Panc1 (cell line): ENCODE results near the gene CCNL2. TPM values are rescaled to one million over a fixed set of nuclear protein-coding genes. Genes with fewer than 3 reads are reported as not detected.

Source experiments
- ATAC-seq: fragments of 200-7000 bp; cut with Tn5 transposase; 2 replicates; pipeline ENCODE4 v1.9.1; 2020; ENCODE audit warnings: mild to moderate bottlenecking, moderate library complexity
- BruUV-seq: library from RNA; stranded (reverse); fragments of 400-500 nt; replicated peaks from 2 replicates; lab custom pipeline; 2021; lab: Mats Ljungman, UMichigan
- CTCF ChIA-PET: fragments of 300-600 bp; sonication (Branson Sonifier 250); formaldehyde crosslinking; loops from one replicate; lab custom pipeline; 2022; ENCODE audit warnings: antibody characterized with exemption; lab: Charles Lee
- POLR2A ChIA-PET: fragments of 300-600 bp; sonication (Branson Sonifier 250); formaldehyde crosslinking; loops from one replicate; lab custom pipeline; 2022; ENCODE audit warnings: antibody characterized with exemption; lab: Charles Lee
- DNase-seq: peaks from one replicate; pipeline ENCODE4 v3.0.0-alpha.2; 2010; ENCODE audit warnings: low read depth, low spot score
- H3K27ac ChIP-seq: 2 replicates; pipeline ENCODE4 v1.5.1; 2011; ENCODE audit warnings: mild to moderate bottlenecking, low read length, inconsistent platforms
- H3K27me3 ChIP-seq: fragments of 200-500 bp; sonication (Bioruptor generic); 2 replicates; pipeline ENCODE4 v1.6.0; 2014; ENCODE audit warnings: low read length, inconsistent platforms; ENCODE audit not compliant: control insufficient read depth, insufficient read depth
- H3K36me3 ChIP-seq: fragments of 200-500 bp; sonication (Bioruptor generic); 2 replicates; pipeline ENCODE4 v1.5.1; 2014; ENCODE audit warnings: inconsistent platforms, mild to moderate bottlenecking, low read length, moderate library complexity; ENCODE audit not compliant: control insufficient read depth, insufficient read depth
- H3K4me1 ChIP-seq: 2 replicates; pipeline ENCODE4 v1.5.1; 2011; ENCODE audit warnings: inconsistent platforms, mild to moderate bottlenecking, low read length, moderate library complexity; ENCODE audit not compliant: control insufficient read depth, insufficient read depth
- H3K4me3 ChIP-seq, 2 experiments: 2 replicates each; pipeline ENCODE4 v1.5.1; 2011 to 2012; ENCODE audit warnings: low read depth in 2 of 2, low read length in 2 of 2, mild to moderate bottlenecking in 2 of 2, inconsistent platforms in 1 of 2, moderate library complexity in 1 of 2
- H3K9me3 ChIP-seq: fragments of 200-500 bp; sonication (Bioruptor generic); 2 replicates; pipeline ENCODE4 v1.5.1; 2014; ENCODE audit warnings: low read depth, mild to moderate bottlenecking, inconsistent platforms, low read length, moderate library complexity; ENCODE audit not compliant: control insufficient read depth, insufficient read depth
- POLR2AphosphoS5 ChIP-seq: IDR thresholded peaks from 2 replicates; pipeline ENCODE4 v1.6.1; 2012; ENCODE audit warnings: mild to moderate bottlenecking, low read depth, low read length, moderate library complexity
- SIN3A ChIP-seq: IDR thresholded peaks from 2 replicates; pipeline ENCODE4 v1.6.1; 2012; ENCODE audit warnings: low read depth, mild to moderate bottlenecking, low read length, moderate library complexity, borderline replicate concordance; ENCODE audit not compliant: insufficient read depth
- TCF7L2 ChIP-seq: IDR thresholded peaks from 2 replicates; pipeline ENCODE4 v1.6.1; 2011; ENCODE audit warnings: mild to moderate bottlenecking, low read depth, low read length, inconsistent platforms
- in situ Hi-C: cut with HindIII; loops from 2 replicates; pipeline ENCODE4 v1.10.0; 2016; ENCODE audit warnings: low sequenced_read_pairs, low pct_unique_long_range_greater_than_20kb
- intact Hi-C: fragments of 100-400 bp; cut with micrococcal nuclease; formaldehyde crosslinking; loops from one replicate; pipeline ENCODE4 v1.10.0; 2022; ENCODE audit not compliant: unreplicated experiment
- total RNA-seq: library from RNA; stranded (reverse); gene quantifications from one replicate; pipeline ENCODE4 v1.2.1, GENCODE V29; 2021; ENCODE audit not compliant: unreplicated experiment
- TF ChIP-seq, protein P1 (sequence below): fragments of 450-650 bp; IDR thresholded peaks from 2 replicates; pipeline ENCODE4 v1.5.1; 2017; ENCODE audit warnings: mild to moderate bottlenecking
- TF ChIP-seq, protein P2 (sequence below), 2 experiments: IDR thresholded peaks; 2 replicates each; pipeline ENCODE4 v1.6.1; 2011 to 2012; ENCODE audit warnings: low read depth in 2 of 2, control low read depth in 1 of 2, low read length in 1 of 2, mild to moderate bottlenecking in 1 of 2, moderate library complexity in 1 of 2; ENCODE audit not compliant: insufficient read depth in 1 of 2

The CCNL2 gene
- total RNA-seq, 1 experiment from 2014 or later = 297 TPM

DNA sequence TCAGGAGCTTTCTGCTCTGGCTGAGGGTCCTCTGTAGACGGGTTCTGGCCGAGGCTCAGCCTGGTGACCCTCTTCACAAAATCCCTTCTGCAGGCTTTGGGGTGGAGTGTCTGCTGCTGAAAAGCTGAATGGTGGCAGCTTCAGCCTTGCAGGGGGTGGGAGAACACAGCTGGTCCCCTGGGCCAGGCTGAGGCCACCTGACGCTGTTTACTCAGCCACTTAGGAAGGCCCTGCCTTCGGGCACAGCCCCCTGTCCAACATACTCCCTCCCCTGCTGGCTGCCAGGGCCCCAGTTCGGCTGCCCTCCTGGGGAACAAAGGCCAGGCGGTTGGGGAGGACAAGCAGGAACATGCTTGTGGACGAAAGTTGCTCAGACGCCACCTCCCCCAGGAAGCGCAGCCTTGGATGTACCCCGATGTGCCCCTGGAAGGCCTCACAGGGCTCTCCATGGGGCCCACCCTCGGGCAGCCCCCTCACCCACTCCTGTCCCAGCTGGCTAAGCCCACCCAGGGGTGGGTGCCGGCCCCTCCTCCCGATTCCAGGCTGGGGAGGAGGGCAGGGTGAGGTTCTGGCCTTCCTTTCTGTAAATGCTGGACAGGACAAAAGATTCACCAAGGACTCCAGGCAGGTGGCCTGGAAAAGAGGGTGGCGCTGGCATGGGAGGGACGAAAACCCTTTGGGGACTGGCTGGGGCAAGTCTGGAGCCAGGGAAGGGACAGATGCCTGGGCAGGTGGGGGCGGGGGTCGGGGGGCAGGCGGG is 22.2 kb upstream of the CCNL2 start, which contains the start of gene ANKRD65:
TSS of gene ANKRD65 (minus strand) at position 130 of the 760 bp plus-strand sequence. CDS start 271 bp downstream, outside the sequence.
- no peaks in the 10 kb centered on the region for H3K9me3 ChIP-seq
- no peaks in the 10 kb centered on the region for H3K27me3 ChIP-seq
- ChIA-PET CTCF (no interaction called here), POLR2A (interaction anchor here (1.5 kb wide), 1 partner anchor 9 kb away, joined by 7 read pairs; no protein-coding TSS in a partner anchor)
- peak within 1 kb of the TSS; percentile 70 for H3K27ac ChIP-seq
- no peaks in the 10 kb centered on the region for H3K36me3 ChIP-seq
- no peak for DNase-seq
- no peak for ATAC-seq
- in situ Hi-C loops (no loop called here), intact Hi-C loops (no loop called here)
- TF ChIP-seq SIN3A (no peak), POLR2AphosphoS5 (no peak), TCF7L2 (no peak)
- TF ChIP-seq, protein P1, sequence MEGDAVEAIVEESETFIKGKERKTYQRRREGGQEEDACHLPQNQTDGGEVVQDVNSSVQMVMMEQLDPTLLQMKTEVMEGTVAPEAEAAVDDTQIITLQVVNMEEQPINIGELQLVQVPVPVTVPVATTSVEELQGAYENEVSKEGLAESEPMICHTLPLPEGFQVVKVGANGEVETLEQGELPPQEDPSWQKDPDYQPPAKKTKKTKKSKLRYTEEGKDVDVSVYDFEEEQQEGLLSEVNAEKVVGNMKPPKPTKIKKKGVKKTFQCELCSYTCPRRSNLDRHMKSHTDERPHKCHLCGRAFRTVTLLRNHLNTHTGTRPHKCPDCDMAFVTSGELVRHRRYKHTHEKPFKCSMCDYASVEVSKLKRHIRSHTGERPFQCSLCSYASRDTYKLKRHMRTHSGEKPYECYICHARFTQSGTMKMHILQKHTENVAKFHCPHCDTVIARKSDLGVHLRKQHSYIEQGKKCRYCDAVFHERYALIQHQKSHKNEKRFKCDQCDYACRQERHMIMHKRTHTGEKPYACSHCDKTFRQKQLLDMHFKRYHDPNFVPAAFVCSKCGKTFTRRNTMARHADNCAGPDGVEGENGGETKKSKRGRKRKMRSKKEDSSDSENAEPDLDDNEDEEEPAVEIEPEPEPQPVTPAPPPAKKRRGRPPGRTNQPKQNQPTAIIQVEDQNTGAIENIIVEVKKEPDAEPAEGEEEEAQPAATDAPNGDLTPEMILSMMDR = no peak
- TF ChIP-seq, protein P2, sequence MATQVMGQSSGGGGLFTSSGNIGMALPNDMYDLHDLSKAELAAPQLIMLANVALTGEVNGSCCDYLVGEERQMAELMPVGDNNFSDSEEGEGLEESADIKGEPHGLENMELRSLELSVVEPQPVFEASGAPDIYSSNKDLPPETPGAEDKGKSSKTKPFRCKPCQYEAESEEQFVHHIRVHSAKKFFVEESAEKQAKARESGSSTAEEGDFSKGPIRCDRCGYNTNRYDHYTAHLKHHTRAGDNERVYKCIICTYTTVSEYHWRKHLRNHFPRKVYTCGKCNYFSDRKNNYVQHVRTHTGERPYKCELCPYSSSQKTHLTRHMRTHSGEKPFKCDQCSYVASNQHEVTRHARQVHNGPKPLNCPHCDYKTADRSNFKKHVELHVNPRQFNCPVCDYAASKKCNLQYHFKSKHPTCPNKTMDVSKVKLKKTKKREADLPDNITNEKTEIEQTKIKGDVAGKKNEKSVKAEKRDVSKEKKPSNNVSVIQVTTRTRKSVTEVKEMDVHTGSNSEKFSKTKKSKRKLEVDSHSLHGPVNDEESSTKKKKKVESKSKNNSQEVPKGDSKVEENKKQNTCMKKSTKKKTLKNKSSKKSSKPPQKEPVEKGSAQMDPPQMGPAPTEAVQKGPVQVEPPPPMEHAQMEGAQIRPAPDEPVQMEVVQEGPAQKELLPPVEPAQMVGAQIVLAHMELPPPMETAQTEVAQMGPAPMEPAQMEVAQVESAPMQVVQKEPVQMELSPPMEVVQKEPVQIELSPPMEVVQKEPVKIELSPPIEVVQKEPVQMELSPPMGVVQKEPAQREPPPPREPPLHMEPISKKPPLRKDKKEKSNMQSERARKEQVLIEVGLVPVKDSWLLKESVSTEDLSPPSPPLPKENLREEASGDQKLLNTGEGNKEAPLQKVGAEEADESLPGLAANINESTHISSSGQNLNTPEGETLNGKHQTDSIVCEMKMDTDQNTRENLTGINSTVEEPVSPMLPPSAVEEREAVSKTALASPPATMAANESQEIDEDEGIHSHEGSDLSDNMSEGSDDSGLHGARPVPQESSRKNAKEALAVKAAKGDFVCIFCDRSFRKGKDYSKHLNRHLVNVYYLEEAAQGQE (IDR thresholded peaks at IDR 0.05; ENCODE audit: insufficient read depth in 1 of 2, low read depth in 2 of 2, low read length in 1 of 2) = no peak
- BruUV-seq = no TSS peak
- no peak within 1 kb of the TSS for H3K4me3 ChIP-seq
- H3K4me1 ChIP-seq = peaks cover 26% of the 10 kb centered on the region

DNA sequence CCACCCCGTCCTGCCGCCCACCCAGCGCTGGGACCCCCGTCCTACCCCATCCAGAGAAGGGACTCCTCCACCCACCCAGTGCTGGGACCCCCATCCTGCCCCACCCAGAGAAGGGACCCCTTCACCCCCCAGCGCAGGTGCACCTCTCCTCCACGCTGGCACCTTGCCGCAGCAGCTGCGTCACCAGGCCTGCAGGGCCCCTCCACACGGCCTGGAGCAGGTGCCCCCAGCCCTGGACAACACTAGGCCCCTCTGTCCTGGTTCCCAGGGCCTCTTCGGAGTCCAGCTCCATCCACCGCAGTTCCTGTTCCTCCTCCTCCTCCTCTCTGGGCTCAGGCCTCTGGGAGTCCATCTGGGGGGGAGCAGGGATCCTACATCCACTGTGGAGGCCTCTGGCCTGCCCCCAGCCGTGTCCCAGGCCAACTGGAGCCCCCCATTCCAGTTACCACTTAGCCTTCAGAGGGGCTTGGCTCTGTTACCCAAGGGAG is 21.6 kb upstream of the CCNL2 start:
- ATAC-seq (no peak), DNase-seq (no peak)
- in situ Hi-C loops (no loop called here), intact Hi-C loops (no loop called here)
- Histone ChIP-seq H3K27me3 (no peaks in the 10 kb centered on the region), H3K9me3 (no peaks in the 10 kb centered on the region), H3K27ac (peak overlapping the region; percentile 70), H3K36me3 (no peaks in the 10 kb centered on the region), H3K4me3 (no peak overlapping the region), H3K4me1 (peaks cover 22% of the 10 kb centered on the region)
- BruUV-seq = no TSS peak
- POLR2A ChIA-PET = interaction anchor here (1.5 kb wide), 1 partner anchor 10 kb away, joined by 7 read pairs; no protein-coding TSS in a partner anchor
- TF ChIP-seq SIN3A = no peak
- no peak for TF ChIP-seq POLR2AphosphoS5
- TF ChIP-seq, protein P2 (IDR thresholded peaks at IDR 0.05; ENCODE audit: insufficient read depth in 1 of 2, low read depth in 2 of 2, low read length in 1 of 2) = no peak
- TF ChIP-seq, protein P1 = no peak
- CTCF ChIA-PET = interaction anchor here (0.6 kb wide), 1 partner anchor 84 kb away, joined by 5 read pairs; no protein-coding TSS in a partner anchor
